ENCODE results near the gene SMURF2. TPM values are rescaled to one million over a fixed set of nuclear protein-coding genes. Genes with fewer than 3 reads are reported as not detected.

SMURF2 gene
- total RNA-seq, 1 donor from 2014 or later: 12.4 TPM

GRCh38 chr17:64638552-64639203 lies 23.4 kb downstream of the SMURF2 start:
- DNase-seq (no peak), ATAC-seq (ENCODE audit: poor library complexity) (no peak)
- intact Hi-C loops (cut with DNase I): no loop called here

- no peak for DNase-seq
- intact Hi-C loops (cut with DNase I): no loop called here
- ATAC-seq (ENCODE audit: poor library complexity): no peak
Measured at GRCh38 chr17:64635647-64636305, 26.3 kb downstream of the SMURF2 start.

GRCh38 chr17:64634218-64634617 lies 27.9 kb downstream of the SMURF2 start:
- ATAC-seq (ENCODE audit: poor library complexity) (no peak), DNase-seq (no peak)
- intact Hi-C loops (cut with DNase I): no loop called here

GRCh38 chr17:64632606-64633005 lies 29.5 kb downstream of the SMURF2 start:
- ATAC-seq (ENCODE audit: poor library complexity) (no peak), DNase-seq (no peak)
- intact Hi-C loops (cut with DNase I): no loop called here

GRCh38 chr17:64632194-64632593 lies 29.9 kb downstream of the SMURF2 start:
- ATAC-seq (ENCODE audit: poor library complexity) (no peak), DNase-seq (no peak)
- intact Hi-C loops (cut with DNase I): no loop called here

- no peak for DNase-seq
- ATAC-seq (ENCODE audit: poor library complexity): no peak
- intact Hi-C loops (cut with DNase I): no loop called here
Measured at GRCh38 chr17:64630309-64631223, 31.5 kb downstream of the SMURF2 start.

GRCh38 chr17:64628641-64629040 lies 33.5 kb downstream of the SMURF2 start:
- intact Hi-C loops (cut with DNase I): no loop called here
- ATAC-seq (ENCODE audit: poor library complexity) (no peak), DNase-seq (no peak)

- no peak for DNase-seq
- ATAC-seq (ENCODE audit: poor library complexity): no peak
- intact Hi-C loops (cut with DNase I): no loop called here
Measured at GRCh38 chr17:64627797-64628196, 34.3 kb downstream of the SMURF2 start.

GRCh38 chr17:64626827-64627226 lies 35.3 kb downstream of the SMURF2 start:
- DNase-seq: no peak
- intact Hi-C loops (cut with DNase I): no loop called here

GRCh38 chr17:64625541-64625940 lies 36.6 kb downstream of the SMURF2 start:
- ATAC-seq (ENCODE audit: poor library complexity): no peak
- DNase-seq: no peak
- intact Hi-C loops (cut with DNase I): no loop called here

More at GRCh38 chr17:64626827-64627226, 35.3 kb downstream of the SMURF2 start:
- ATAC-seq (ENCODE audit: poor library complexity): no peak

- DNase-seq (no peak), ATAC-seq (ENCODE audit: poor library complexity) (no peak)
- intact Hi-C loops (cut with DNase I): no loop called here
Measured at GRCh38 chr17:64622931-64623654, 39.0 kb downstream of the SMURF2 start.

- no peak for ATAC-seq (ENCODE audit: poor library complexity)
- intact Hi-C loops (cut with DNase I): no loop called here
- no peak for DNase-seq
Measured at GRCh38 chr17:64621772-64622171, 40.3 kb downstream of the SMURF2 start.

- ATAC-seq (ENCODE audit: poor library complexity) (no peak), DNase-seq (no peak)
- intact Hi-C loops (cut with DNase I): no loop called here
Measured at GRCh38 chr17:64618848-64619247, 43.3 kb downstream of the SMURF2 start.

GRCh38 chr17:64617125-64617780 lies 44.9 kb downstream of the SMURF2 start:
- DNase-seq (no peak), ATAC-seq (ENCODE audit: poor library complexity) (no peak)
- intact Hi-C loops (cut with DNase I): no loop called here

GRCh38 chr17:64615028-64615677 lies 47.0 kb downstream of the SMURF2 start:
- ATAC-seq (ENCODE audit: poor library complexity): no peak
- intact Hi-C loops (cut with DNase I): no loop called here
- no peak for DNase-seq

GRCh38 chr17:64614266-64615027 lies 47.7 kb downstream of the SMURF2 start:
- DNase-seq (no peak), ATAC-seq (ENCODE audit: poor library complexity) (no peak)
- intact Hi-C loops (cut with DNase I): no loop called here

- intact Hi-C loops (cut with DNase I): no loop called here
- DNase-seq: no peak
- no peak for ATAC-seq (ENCODE audit: poor library complexity)
Measured at GRCh38 chr17:64611369-64611768, 50.7 kb downstream of the SMURF2 start.
